ENCODE data around the gene NHERF1. TPM values are rescaled to one million over a fixed set of nuclear protein-coding genes. Genes with fewer than 3 reads are reported as not detected.

Gene NHERF1
- total and polyA plus RNA-seq, 4 donors: 13.8 to 79.1 (median 66.7) TPM

GRCh38 chr17:74746376-74746775 is 2.1 kb upstream of the NHERF1 start:
- WGBS (ENCODE audit: insufficient coverage): 80% methylated on average over 5 of the region's 5 CpGs
- H3K9me3 ChIP-seq (ENCODE audit: control insufficient read depth, insufficient read depth, low read length): no peaks in the 10 kb centered on the region
- peaks cover 4% of the 10 kb centered on the region for H3K36me3 ChIP-seq (ENCODE audit: control insufficient read depth, insufficient read depth, low read length)
- no peak overlapping the region for H3K4me3 ChIP-seq (ENCODE audit: low read depth, low read length)
- H3K4me1 ChIP-seq (ENCODE audit: control insufficient read depth, insufficient read depth, low read length): peaks cover 51% of the 10 kb centered on the region
- H3K27me3 ChIP-seq (ENCODE audit: control insufficient read depth, insufficient read depth, low read length): peaks cover 43% of the 10 kb centered on the region
- DNase-seq (ENCODE audit: low read depth in 4 of 6, low spot score in 6 of 6): no peak
- H3K27ac ChIP-seq (ENCODE audit: low read depth, low read length): no peak overlapping the region

GRCh38 chr17:74746922-74747321 is 1.5 kb upstream of the NHERF1 start:
- Histone ChIP-seq H3K27ac (ENCODE audit: low read depth, low read length) (peak overlapping the region; percentile 25), H3K4me1 (ENCODE audit: control insufficient read depth, insufficient read depth, low read length) (peaks cover 57% of the 10 kb centered on the region), H3K4me3 (ENCODE audit: low read depth, low read length) (no peak overlapping the region), H3K36me3 (ENCODE audit: control insufficient read depth, insufficient read depth, low read length) (peaks cover 9% of the 10 kb centered on the region), H3K9me3 (ENCODE audit: control insufficient read depth, insufficient read depth, low read length) (no peaks in the 10 kb centered on the region), H3K27me3 (ENCODE audit: control insufficient read depth, insufficient read depth, low read length) (peaks cover 40% of the 10 kb centered on the region)
- no peak for DNase-seq (ENCODE audit: low read depth in 4 of 6, low spot score in 6 of 6)
- WGBS (ENCODE audit: insufficient coverage): 35% methylated on average over 6 of the region's 6 CpGs

DNA sequence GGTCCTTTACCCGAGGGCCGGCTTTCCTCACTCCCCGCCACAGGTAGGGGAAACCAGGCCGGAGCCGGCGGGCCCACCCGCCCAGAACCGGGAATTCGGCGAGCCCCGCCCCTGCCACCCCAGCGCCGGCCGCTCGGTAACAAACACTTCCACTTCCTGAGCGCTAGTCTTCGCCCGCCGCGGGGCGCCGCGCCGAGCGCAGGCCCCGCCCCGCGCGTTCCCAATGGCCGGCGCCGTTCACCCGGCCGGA is 224 bp upstream of the NHERF1 start:
- under 1% methylated on average over 34 of the region's 34 CpGs for WGBS (ENCODE audit: insufficient coverage)
- Histone ChIP-seq H3K27ac (ENCODE audit: low read depth, low read length) (peak overlapping the region; percentile 61), H3K27me3 (ENCODE audit: control insufficient read depth, insufficient read depth, low read length) (peaks cover 38% of the 10 kb centered on the region), H3K36me3 (ENCODE audit: control insufficient read depth, insufficient read depth, low read length) (peaks cover 17% of the 10 kb centered on the region), H3K9me3 (ENCODE audit: control insufficient read depth, insufficient read depth, low read length) (no peaks in the 10 kb centered on the region), H3K4me1 (ENCODE audit: control insufficient read depth, insufficient read depth, low read length) (peaks cover 68% of the 10 kb centered on the region), H3K4me3 (ENCODE audit: low read depth, low read length) (peak overlapping the region; percentile 52)
- DNase-seq (ENCODE audit: low read depth in 4 of 6, low spot score in 6 of 6): no peak

DNA sequence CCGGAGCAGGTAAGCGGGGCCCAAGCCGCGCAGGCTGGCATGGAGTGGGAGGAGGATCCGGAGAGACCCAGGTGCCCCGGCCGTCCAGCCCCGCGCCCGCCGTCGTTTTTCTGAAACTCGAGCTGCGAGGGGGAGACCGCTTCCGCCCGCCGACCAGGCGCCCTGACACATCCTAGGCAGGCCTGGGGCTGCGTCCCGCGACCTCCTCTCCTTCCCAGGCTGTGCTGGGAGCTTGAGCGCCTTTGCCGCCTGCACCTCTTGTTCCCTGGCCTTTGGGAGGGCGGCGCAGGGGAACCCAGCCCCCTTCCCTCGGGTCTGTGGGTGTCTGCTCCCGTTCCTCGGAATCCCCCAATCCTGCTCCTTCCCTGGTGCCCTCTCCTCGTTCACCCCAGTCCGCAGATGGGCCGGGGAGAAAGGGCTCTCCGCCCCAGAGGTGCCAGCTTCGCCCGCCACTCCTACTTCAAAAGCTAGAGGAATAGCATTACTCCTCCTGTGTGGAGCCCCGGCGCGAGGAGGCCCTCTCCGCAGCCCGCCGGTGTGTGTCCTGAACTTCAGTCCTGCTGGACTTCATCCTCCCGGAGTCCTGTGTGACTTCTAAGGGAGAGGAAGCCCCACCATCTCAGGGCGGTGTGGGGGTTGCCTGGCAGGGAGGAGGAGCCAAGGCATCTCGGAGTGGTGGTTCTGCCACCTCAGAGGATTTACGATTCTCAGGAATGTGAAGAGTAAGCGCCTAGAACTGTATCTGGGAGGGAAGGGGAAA is 1.0 kb downstream of the NHERF1 start:
- Histone ChIP-seq H3K4me3 (ENCODE audit: low read depth, low read length) (peak overlapping the region; percentile 84), H3K36me3 (ENCODE audit: control insufficient read depth, insufficient read depth, low read length) (peaks cover 18% of the 10 kb centered on the region), H3K4me1 (ENCODE audit: control insufficient read depth, insufficient read depth, low read length) (peaks cover 66% of the 10 kb centered on the region), H3K27me3 (ENCODE audit: control insufficient read depth, insufficient read depth, low read length) (peaks cover 37% of the 10 kb centered on the region), H3K9me3 (ENCODE audit: control insufficient read depth, insufficient read depth, low read length) (no peaks in the 10 kb centered on the region), H3K27ac (ENCODE audit: low read depth, low read length) (peak overlapping the region; percentile 81)
- WGBS (ENCODE audit: insufficient coverage): 5% methylated on average over 46 of the region's 46 CpGs
- DNase-seq (ENCODE audit: low read depth in 4 of 6, low spot score in 6 of 6): no peak

DNA sequence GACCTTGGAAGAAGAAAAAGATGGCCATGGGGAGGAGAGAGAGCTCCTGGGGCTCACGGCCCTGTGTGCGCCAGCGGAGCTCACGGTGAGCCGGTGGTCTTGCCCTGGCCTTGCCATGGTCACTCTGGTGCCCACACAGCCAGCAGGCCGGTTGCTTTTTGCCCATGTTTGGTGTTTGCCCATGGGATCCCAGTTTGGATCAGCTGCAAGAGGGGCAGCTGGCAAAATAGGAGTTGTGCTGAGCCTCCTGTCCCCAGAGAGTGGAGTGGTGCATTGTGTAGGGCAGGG is 1.6 kb downstream of the NHERF1 start:
- no peak for DNase-seq (ENCODE audit: low read depth in 4 of 6, low spot score in 6 of 6)
- WGBS (ENCODE audit: insufficient coverage): 34% methylated on average over 6 of the region's 6 CpGs
- H3K4me1 ChIP-seq (ENCODE audit: control insufficient read depth, insufficient read depth, low read length): peaks cover 64% of the 10 kb centered on the region
- H3K4me3 ChIP-seq (ENCODE audit: low read depth, low read length): peak overlapping the region; percentile 84
- no peaks in the 10 kb centered on the region for H3K9me3 ChIP-seq (ENCODE audit: control insufficient read depth, insufficient read depth, low read length)
- peaks cover 32% of the 10 kb centered on the region for H3K27me3 ChIP-seq (ENCODE audit: control insufficient read depth, insufficient read depth, low read length)
- peak overlapping the region; percentile 81 for H3K27ac ChIP-seq (ENCODE audit: low read depth, low read length)
- peaks cover 18% of the 10 kb centered on the region for H3K36me3 ChIP-seq (ENCODE audit: control insufficient read depth, insufficient read depth, low read length)

GRCh38 chr17:74750327-74751069 is 2.1 kb downstream of the NHERF1 start:
- Histone ChIP-seq H3K27ac (ENCODE audit: low read depth, low read length) (peak overlapping the region; percentile 81), H3K36me3 (ENCODE audit: control insufficient read depth, insufficient read depth, low read length) (peaks cover 18% of the 10 kb centered on the region), H3K4me3 (ENCODE audit: low read depth, low read length) (peak overlapping the region; percentile 84), H3K9me3 (ENCODE audit: control insufficient read depth, insufficient read depth, low read length) (no peaks in the 10 kb centered on the region), H3K4me1 (ENCODE audit: control insufficient read depth, insufficient read depth, low read length) (peaks cover 64% of the 10 kb centered on the region), H3K27me3 (ENCODE audit: control insufficient read depth, insufficient read depth, low read length) (peaks cover 27% of the 10 kb centered on the region)
- 70% methylated on average over 9 of the region's 13 CpGs for WGBS (ENCODE audit: insufficient coverage)
- DNase-seq (ENCODE audit: low read depth in 4 of 6, low spot score in 6 of 6): no peak

- peaks cover 21% of the 10 kb centered on the region for H3K36me3 ChIP-seq (ENCODE audit: control insufficient read depth, insufficient read depth, low read length)
- 89% methylated on average over 3 of the region's 9 CpGs for WGBS (ENCODE audit: insufficient coverage)
- H3K9me3 ChIP-seq (ENCODE audit: control insufficient read depth, insufficient read depth, low read length): no peaks in the 10 kb centered on the region
- no peak overlapping the region for H3K4me3 ChIP-seq (ENCODE audit: low read depth, low read length)
- peaks cover 18% of the 10 kb centered on the region for H3K27me3 ChIP-seq (ENCODE audit: control insufficient read depth, insufficient read depth, low read length)
- no peak for DNase-seq (ENCODE audit: low read depth in 4 of 6, low spot score in 6 of 6)
- peaks cover 70% of the 10 kb centered on the region for H3K4me1 ChIP-seq (ENCODE audit: control insufficient read depth, insufficient read depth, low read length)
- H3K27ac ChIP-seq (ENCODE audit: low read depth, low read length): no peak overlapping the region
Observed at GRCh38 chr17:74752415-74752814, 4.0 kb downstream of the NHERF1 start.

- Histone ChIP-seq H3K9me3 (ENCODE audit: control insufficient read depth, insufficient read depth, low read length) (no peaks in the 10 kb centered on the region), H3K27me3 (ENCODE audit: control insufficient read depth, insufficient read depth, low read length) (peaks cover 13% of the 10 kb centered on the region), H3K4me3 (ENCODE audit: low read depth, low read length) (no peak overlapping the region), H3K4me1 (ENCODE audit: control insufficient read depth, insufficient read depth, low read length) (peaks cover 70% of the 10 kb centered on the region), H3K27ac (ENCODE audit: low read depth, low read length) (no peak overlapping the region), H3K36me3 (ENCODE audit: control insufficient read depth, insufficient read depth, low read length) (peaks cover 23% of the 10 kb centered on the region)
- WGBS (ENCODE audit: insufficient coverage): 94% methylated on average over 2 of the region's 7 CpGs
- no peak for DNase-seq (ENCODE audit: low read depth in 4 of 6, low spot score in 6 of 6)
Observed at GRCh38 chr17:74752822-74753401, 4.5 kb downstream of the NHERF1 start.

GRCh38 chr17:74754832-74755231 is 6.4 kb downstream of the NHERF1 start:
- H3K4me3 ChIP-seq (ENCODE audit: low read depth, low read length): no peak overlapping the region
- no peak overlapping the region for H3K27ac ChIP-seq (ENCODE audit: low read depth, low read length)
- DNase-seq (ENCODE audit: low read depth in 4 of 6, low spot score in 6 of 6): no peak

GRCh38 chr17:74755533-74755932 is 7.1 kb downstream of the NHERF1 start:
- no peaks in the 10 kb centered on the region for H3K9me3 ChIP-seq (ENCODE audit: control insufficient read depth, insufficient read depth, low read length)
- no peak overlapping the region for H3K27ac ChIP-seq (ENCODE audit: low read depth, low read length)
- 91% methylated on average over 2 of the region's 8 CpGs for WGBS (ENCODE audit: insufficient coverage)
- DNase-seq (ENCODE audit: low read depth in 4 of 6, low spot score in 6 of 6): no peak
- no peak overlapping the region for H3K4me3 ChIP-seq (ENCODE audit: low read depth, low read length)
- peaks cover 28% of the 10 kb centered on the region for H3K36me3 ChIP-seq (ENCODE audit: control insufficient read depth, insufficient read depth, low read length)
- H3K27me3 ChIP-seq (ENCODE audit: control insufficient read depth, insufficient read depth, low read length): no peaks in the 10 kb centered on the region
- peaks cover 81% of the 10 kb centered on the region for H3K4me1 ChIP-seq (ENCODE audit: control insufficient read depth, insufficient read depth, low read length)

More at GRCh38 chr17:74754832-74755231, 6.4 kb downstream of the NHERF1 start:
- Histone ChIP-seq H3K36me3 (ENCODE audit: control insufficient read depth, insufficient read depth, low read length) (peaks cover 31% of the 10 kb centered on the region), H3K4me1 (ENCODE audit: control insufficient read depth, insufficient read depth, low read length) (peaks cover 81% of the 10 kb centered on the region), H3K27me3 (ENCODE audit: control insufficient read depth, insufficient read depth, low read length) (peaks cover under 1% of the 10 kb centered on the region), H3K9me3 (ENCODE audit: control insufficient read depth, insufficient read depth, low read length) (no peaks in the 10 kb centered on the region)
- WGBS (ENCODE audit: insufficient coverage): 88% methylated on average over 3 of the region's 3 CpGs

Measured in spinal cord (tissue), 10 donors.